ENCODE results near the gene USP24. TPM values are rescaled to one million over a fixed set of nuclear protein-coding genes. Genes with fewer than 3 reads are reported as not detected.

Gene USP24
- polyA plus RNA-seq, 1 donor (not counting 4 experiments of a cell fraction or from before 2014, with no cell fraction given) = 22.5 TPM

DNA sequence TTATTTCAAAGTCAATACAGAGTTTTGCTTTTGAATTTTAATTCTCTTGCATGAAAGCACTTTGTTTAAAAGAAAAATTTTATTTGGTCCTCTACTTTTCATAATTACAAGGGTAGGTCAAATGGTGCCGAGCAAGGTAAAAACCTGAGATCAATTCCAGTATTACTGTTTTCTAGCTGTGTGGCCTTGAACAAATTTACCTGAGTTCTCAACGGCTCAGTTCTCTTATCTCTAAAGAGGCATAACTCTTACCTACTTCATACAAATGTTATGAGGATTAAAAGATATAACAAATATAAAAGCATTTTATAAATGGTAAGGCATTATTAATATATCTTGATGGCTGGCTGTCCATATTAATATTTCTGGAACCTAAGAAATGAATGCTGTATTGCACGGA lies 42.5 kb downstream of the USP24 start:
- Histone ChIP-seq H3K9me3 (ENCODE audit: control insufficient read depth, low read depth, low read length) (no peaks in the 10 kb centered on the region), H3K27me3 (ENCODE audit: control insufficient read depth, extremely low read depth, insufficient read depth, low read length) (no peaks in the 10 kb centered on the region), H3K27ac (ENCODE audit: control insufficient read depth, insufficient read depth, low read length) (no peak overlapping the region), H4K20me1 (ENCODE audit: control insufficient read depth, extremely low read depth, insufficient read depth, low read length) (no peaks in the 10 kb centered on the region), H3K9ac (ENCODE audit: control insufficient read depth, extremely low read depth, insufficient read depth, low read length) (no peak overlapping the region), H3K36me3 (ENCODE audit: control insufficient read depth in 2 of 2, extremely low read depth in 1 of 2, insufficient read depth in 2 of 2, low read length in 2 of 2) (peaks cover 4 to 14% of the 10 kb centered on the region in 2 experiments), H2AFZ (ENCODE audit: control insufficient read depth, low read length) (no peak overlapping the region), H3K79me2 (ENCODE audit: control insufficient read depth, insufficient read depth, low read length) (peaks cover under 1% of the 10 kb centered on the region), H3K4me3 (ENCODE audit: control insufficient read depth in 2 of 3, extremely low read depth in 1 of 3, insufficient read depth in 2 of 3, low read depth in 1 of 3, low read length in 3 of 3) (no peak overlapping the region), H3K4me2 (ENCODE audit: control insufficient read depth, extremely low read depth, insufficient read depth, low read depth, low read length) (no peak overlapping the region), H3K9me1 (ENCODE audit: control insufficient read depth, extremely low read depth, insufficient read depth, low read length) (no peaks in the 10 kb centered on the region), H3K4me1 (ENCODE audit: control insufficient read depth, extremely low read depth, insufficient read depth, low read length) (no peaks in the 10 kb centered on the region)
- dilution Hi-C loops (cut with MboI; ENCODE audit: extremely low pct_ligation_motif_present, low sequenced_read_pairs) = no loop called here
- TF ChIP-seq, protein P1, sequence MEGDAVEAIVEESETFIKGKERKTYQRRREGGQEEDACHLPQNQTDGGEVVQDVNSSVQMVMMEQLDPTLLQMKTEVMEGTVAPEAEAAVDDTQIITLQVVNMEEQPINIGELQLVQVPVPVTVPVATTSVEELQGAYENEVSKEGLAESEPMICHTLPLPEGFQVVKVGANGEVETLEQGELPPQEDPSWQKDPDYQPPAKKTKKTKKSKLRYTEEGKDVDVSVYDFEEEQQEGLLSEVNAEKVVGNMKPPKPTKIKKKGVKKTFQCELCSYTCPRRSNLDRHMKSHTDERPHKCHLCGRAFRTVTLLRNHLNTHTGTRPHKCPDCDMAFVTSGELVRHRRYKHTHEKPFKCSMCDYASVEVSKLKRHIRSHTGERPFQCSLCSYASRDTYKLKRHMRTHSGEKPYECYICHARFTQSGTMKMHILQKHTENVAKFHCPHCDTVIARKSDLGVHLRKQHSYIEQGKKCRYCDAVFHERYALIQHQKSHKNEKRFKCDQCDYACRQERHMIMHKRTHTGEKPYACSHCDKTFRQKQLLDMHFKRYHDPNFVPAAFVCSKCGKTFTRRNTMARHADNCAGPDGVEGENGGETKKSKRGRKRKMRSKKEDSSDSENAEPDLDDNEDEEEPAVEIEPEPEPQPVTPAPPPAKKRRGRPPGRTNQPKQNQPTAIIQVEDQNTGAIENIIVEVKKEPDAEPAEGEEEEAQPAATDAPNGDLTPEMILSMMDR (optimal IDR thresholded peaks at IDR 0.05 in 1 of 3, IDR thresholded peaks at IDR 0.05 in 1 of 3, conservative IDR thresholded peaks at IDR 0.05 in 1 of 3; ENCODE audit: extremely low read depth in 1 of 3, insufficient read depth in 2 of 3, low read length in 3 of 3) = no peak
- TF ChIP-seq EZH2 (IDR thresholded peaks at IDR 0.05; ENCODE audit: low read length) = no peak
- no peak for FAIRE-seq
- no peak for DNase-seq (ENCODE audit: low read depth, low spot score)

DNA sequence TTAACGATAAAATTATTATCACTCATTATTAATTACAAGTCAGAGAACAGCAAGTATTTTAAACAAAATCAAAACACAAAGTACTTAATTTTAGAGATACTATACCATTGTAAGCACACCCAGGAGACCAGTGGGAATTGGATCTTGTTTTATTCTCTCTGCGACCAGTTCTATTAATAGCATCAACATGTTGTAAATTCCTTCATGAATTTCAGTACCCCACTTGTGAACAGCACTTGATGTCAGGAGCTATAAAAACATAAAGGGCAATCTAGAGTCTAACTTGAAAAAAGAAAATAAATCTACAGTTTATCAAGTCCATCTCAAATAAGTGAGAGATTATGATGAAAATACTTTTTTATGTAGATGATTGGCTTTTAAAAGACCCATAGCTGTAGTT lies 42.9 kb downstream of the USP24 start:
- no peak overlapping the region for H3K9ac ChIP-seq (ENCODE audit: control insufficient read depth, extremely low read depth, insufficient read depth, low read length)
- FAIRE-seq (no peak), DNase-seq (ENCODE audit: low read depth, low spot score) (no peak)
- H3K27ac ChIP-seq (ENCODE audit: control insufficient read depth, insufficient read depth, low read length) = no peak overlapping the region
- H3K4me1 ChIP-seq (ENCODE audit: control insufficient read depth, extremely low read depth, insufficient read depth, low read length) = no peaks in the 10 kb centered on the region
- no peaks in the 10 kb centered on the region for H3K9me3 ChIP-seq (ENCODE audit: control insufficient read depth, low read depth, low read length)
- peaks cover 4 to 14% of the 10 kb centered on the region in 2 experiments for H3K36me3 ChIP-seq (ENCODE audit: control insufficient read depth in 2 of 2, extremely low read depth in 1 of 2, insufficient read depth in 2 of 2, low read length in 2 of 2)
- H3K4me3 ChIP-seq (ENCODE audit: control insufficient read depth in 2 of 3, extremely low read depth in 1 of 3, insufficient read depth in 2 of 3, low read depth in 1 of 3, low read length in 3 of 3) = no peak overlapping the region
- H4K20me1 ChIP-seq (ENCODE audit: control insufficient read depth, extremely low read depth, insufficient read depth, low read length) = no peaks in the 10 kb centered on the region
- dilution Hi-C loops (cut with MboI; ENCODE audit: extremely low pct_ligation_motif_present, low sequenced_read_pairs) = no loop called here
- H3K9me1 ChIP-seq (ENCODE audit: control insufficient read depth, extremely low read depth, insufficient read depth, low read length) = no peaks in the 10 kb centered on the region
- H3K79me2 ChIP-seq (ENCODE audit: control insufficient read depth, insufficient read depth, low read length) = no peaks in the 10 kb centered on the region
- H3K4me2 ChIP-seq (ENCODE audit: control insufficient read depth, extremely low read depth, insufficient read depth, low read depth, low read length) = no peak overlapping the region
- TF ChIP-seq, protein P1 (optimal IDR thresholded peaks at IDR 0.05 in 1 of 3, IDR thresholded peaks at IDR 0.05 in 1 of 3, conservative IDR thresholded peaks at IDR 0.05 in 1 of 3; ENCODE audit: extremely low read depth in 1 of 3, insufficient read depth in 2 of 3, low read length in 3 of 3) = no peak
- TF ChIP-seq EZH2 (IDR thresholded peaks at IDR 0.05; ENCODE audit: low read length) = no peak
- H3K27me3 ChIP-seq (ENCODE audit: control insufficient read depth, extremely low read depth, insufficient read depth, low read length) = no peaks in the 10 kb centered on the region
- H2AFZ ChIP-seq (ENCODE audit: control insufficient read depth, low read length) = no peak overlapping the region

Data from keratinocyte (primary cell).